Kidney capillary endothelial cell (primary cell): ENCODE data around the gene CYTH3.
"Not testable (repeated sequence)": the region's sequence is repeated elsewhere in the genome, so short reads cannot be mapped to it uniquely, and the experiment has no call there.

Experiments used
- DNase-seq: peaks from one replicate; pipeline ENCODE4 v3.0.0-alpha.2; 2018; ENCODE audit warnings: low spot score

Gene CYTH3

GRCh38 chr7:6283391-6284054 lies 11.1 kb upstream of the CYTH3 start:
- DNase-seq: not testable (repeated sequence)

GRCh38 chr7:6279937-6280336 lies 7.5 kb upstream of the CYTH3 start:
- DNase-seq: no peak

GRCh38 chr7:6279341-6279740 lies 6.9 kb upstream of the CYTH3 start:
- DNase-seq: no peak

- no peak for DNase-seq
Observed at GRCh38 chr7:6278749-6279310, 6.4 kb upstream of the CYTH3 start.

- DNase-seq: no peak
Observed at GRCh38 chr7:6277476-6277875, 5.1 kb upstream of the CYTH3 start.

- no peak for DNase-seq
Observed at GRCh38 chr7:6276911-6277408, 4.5 kb upstream of the CYTH3 start.

GRCh38 chr7:6274743-6275142 lies 2.3 kb upstream of the CYTH3 start:
- DNase-seq: no peak

GRCh38 chr7:6273917-6274630 lies 1.6 kb upstream of the CYTH3 start:
- DNase-seq: no peak

- no peak for DNase-seq
Observed at GRCh38 chr7:6273380-6273837, 985 bp upstream of the CYTH3 start.

- DNase-seq: no peak
Observed at GRCh38 chr7:6271694-6272440, 557 bp downstream of the CYTH3 start.

- DNase-seq: peak; percentile 76
Observed at GRCh38 chr7:6271060-6271658, 1.3 kb downstream of the CYTH3 start.

GRCh38 chr7:6269527-6269926 lies 2.9 kb downstream of the CYTH3 start:
- DNase-seq: no peak

GRCh38 chr7:6268907-6269306 lies 3.5 kb downstream of the CYTH3 start:
- DNase-seq: no peak

- DNase-seq: no peak
Observed at GRCh38 chr7:6268023-6268900, 4.2 kb downstream of the CYTH3 start.

- no peak for DNase-seq
Observed at GRCh38 chr7:6266699-6267098, 5.7 kb downstream of the CYTH3 start.

- no peak for DNase-seq
Observed at GRCh38 chr7:6262221-6262620, 10.2 kb downstream of the CYTH3 start.

- no peak for DNase-seq
Observed at GRCh38 chr7:6261699-6262098, 10.7 kb downstream of the CYTH3 start.

- no peak for DNase-seq
Observed at GRCh38 chr7:6260291-6261187, 11.9 kb downstream of the CYTH3 start.

GRCh38 chr7:6259257-6259656 lies 13.2 kb downstream of the CYTH3 start:
- DNase-seq: no peak
